PC-3 (cell line): ENCODE data around the gene ARL6IP1. TPM values are rescaled to one million over a fixed set of nuclear protein-coding genes. Genes with fewer than 3 reads are reported as not detected.

ENCODE experiments used
- ATAC-seq: fragments of 200-7000 bp; cut with Tn5 transposase; 2 replicates; pipeline ENCODE4 v1.9.1; 2020; ENCODE audit warnings: mild to moderate bottlenecking, moderate library complexity
- BruUV-seq: library from RNA; stranded (reverse); fragments of 400-500 nt; replicated peaks from 2 replicates; lab custom pipeline; 2021; lab: Mats Ljungman, UMichigan
- CTCF ChIA-PET: fragments of 300-600 bp; sonication (Branson Sonifier 250); formaldehyde crosslinking; loops from one replicate; lab custom pipeline; 2022; ENCODE audit warnings: antibody characterized with exemption; lab: Charles Lee
- POLR2A ChIA-PET: fragments of 300-600 bp; sonication (Branson Sonifier 250); formaldehyde crosslinking; loops from one replicate; lab custom pipeline; 2022; ENCODE audit warnings: antibody characterized with exemption; ENCODE audit not compliant: unreplicated experiment; lab: Charles Lee
- DNase-seq: peaks from one replicate; pipeline ENCODE4 v3.0.0-alpha.2; 2015
- H2AFZ ChIP-seq: fragments of 300-600 bp; sonication (generic); 2 replicates; pipeline ENCODE4 v1.6.0; 2016; ENCODE audit warnings: antibody characterized with exemption, low read length
- H3F3A ChIP-seq: fragments of 300-600 bp; sonication (generic); one replicate; pipeline ENCODE4 v1.6.0; 2017; ENCODE audit warnings: antibody characterized with exemption, low read length, control low read depth, mild to moderate bottlenecking; ENCODE audit not compliant: unreplicated experiment
- H3K27ac ChIP-seq: fragments of 300-600 bp; sonication (generic); 2 replicates; pipeline ENCODE4 v1.5.1; 2016; ENCODE audit warnings: mild to moderate bottlenecking, low read length
- H3K27me3 ChIP-seq: fragments of 300-600 bp; sonication (generic); 2 replicates; pipeline ENCODE4 v1.6.1; 2016; ENCODE audit warnings: low read length, mixed read lengths
- H3K36me3 ChIP-seq: fragments of 300-600 bp; sonication (generic); 2 replicates; pipeline ENCODE4 v1.6.1; 2016; ENCODE audit warnings: low read depth, mixed run types, low read length, mixed read lengths
- H3K4me1 ChIP-seq: fragments of 300-600 bp; sonication (generic); 2 replicates; pipeline ENCODE4 v1.5.1; 2016; ENCODE audit warnings: low read length; ENCODE audit not compliant: insufficient read depth
- H3K4me2 ChIP-seq: fragments of 300-600 bp; sonication (generic); 2 replicates; pipeline ENCODE4 v1.6.0; 2016; ENCODE audit warnings: low read length
- H3K4me3 ChIP-seq: fragments of 300-600 bp; sonication (generic); 2 replicates; pipeline ENCODE4 v1.5.1; 2016; ENCODE audit warnings: mild to moderate bottlenecking, low read length, mixed read lengths
- H3K79me2 ChIP-seq: fragments of 300-600 bp; sonication (generic); 2 replicates; pipeline ENCODE4 v1.6.1; 2017; ENCODE audit warnings: low read length, mixed read lengths
- H3K9ac ChIP-seq: fragments of 300-600 bp; sonication (generic); 2 replicates; pipeline ENCODE4 v1.6.0; 2016; ENCODE audit warnings: mild to moderate bottlenecking, low read length
- H3K9me2 ChIP-seq: fragments of 300-600 bp; sonication (generic); replicated peaks from 2 replicates; pipeline ENCODE4 v1.6.1; 2016; ENCODE audit warnings: mixed run types, low read length, mixed read lengths
- H3K9me3 ChIP-seq: fragments of 300-600 bp; sonication (generic); 2 replicates; pipeline ENCODE4 v1.6.1; 2016; ENCODE audit warnings: low read length, mixed read lengths
- H4K20me1 ChIP-seq: fragments of 300-600 bp; sonication (generic); 2 replicates; pipeline ENCODE4 v1.6.1; 2016; ENCODE audit warnings: low read length, mixed read lengths
- EZH2 ChIP-seq: fragments of 300-600 bp; sonication (generic); IDR thresholded peaks from one replicate; pipeline ENCODE4 v1.6.1; 2017; ENCODE audit warnings: antibody characterized with exemption, mild to moderate bottlenecking, low read length; ENCODE audit not compliant: unreplicated experiment
- EZH2phosphoT487 ChIP-seq: fragments of 300-600 bp; sonication (generic); IDR thresholded peaks from 2 replicates; pipeline ENCODE4 v1.6.1; 2018; ENCODE audit warnings: mild to moderate bottlenecking, antibody characterized with exemption, low read length, borderline replicate concordance
- intact Hi-C: fragments of 100-400 bp; cut with micrococcal nuclease; formaldehyde crosslinking; loops from 2 replicates; pipeline ENCODE4 v1.9.0; 2023
- total RNA-seq: library from RNA; depleted of rRNA; stranded (reverse); fragments of >200 nt; gene quantifications from 2 replicates; pipeline ENCODE4 v1.2.3, GENCODE V29; 2014
- TF ChIP-seq, protein P1 (sequence below): fragments of 300-600 bp; sonication (generic); conservative IDR thresholded peaks from 2 replicates; pipeline ENCODE4 v1.5.1; 2017; ENCODE audit warnings: antibody characterized with exemption, low read depth, mild to moderate bottlenecking, low read length

The ARL6IP1 gene
- total RNA-seq, 1 experiment from 2014 or later = 150 TPM

DNA sequence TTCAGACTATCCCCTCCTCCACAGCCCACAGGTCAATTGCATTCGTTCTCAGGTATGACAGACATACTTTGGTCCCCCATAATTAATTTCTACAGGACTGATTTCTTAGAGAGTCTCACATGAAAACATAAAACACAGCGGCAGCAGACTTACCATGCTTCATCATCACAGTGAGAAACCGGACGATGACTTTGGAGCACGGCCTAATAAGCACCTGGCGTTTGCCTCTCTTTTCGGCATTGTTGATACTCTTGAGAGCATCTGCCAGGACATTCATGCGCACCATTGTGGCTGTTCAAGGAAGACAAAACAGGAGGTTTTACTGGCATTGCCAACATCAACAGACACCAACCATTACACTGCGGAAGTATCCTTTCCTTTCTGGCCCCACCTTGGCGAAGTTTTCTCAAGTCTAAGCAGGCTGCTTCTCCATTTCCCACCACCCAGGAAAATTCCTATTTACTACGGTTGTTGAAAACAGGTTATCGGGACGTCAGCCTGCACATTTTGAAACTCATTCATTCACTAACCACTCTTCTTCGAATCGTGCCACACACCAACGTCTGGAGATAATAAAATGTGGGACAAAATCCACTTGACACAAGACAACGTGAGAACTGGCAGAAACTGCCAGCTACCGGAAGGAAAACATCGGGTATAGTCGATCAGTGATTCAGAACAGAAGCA lies 12.4 kb downstream of the ARL6IP1 start:
- H3K4me2 ChIP-seq = peak overlapping the region; percentile 93
- H3K4me1 ChIP-seq = peaks cover 15% of the 10 kb centered on the region
- peak overlapping the region; percentile 99 for H3K4me3 ChIP-seq
- ChIA-PET POLR2A (interaction anchor here (1.5 kb wide), 1 partner anchor 12 kb away, joined by 11 read pairs; the partner anchor contains the start of gene ARL6IP1), CTCF (interaction anchor here (1.2 kb wide), 1 partner anchor 13 kb away, joined by 5 read pairs; the partner anchor contains the start of gene ARL6IP1)
- peaks cover 71% of the 10 kb centered on the region for H3K36me3 ChIP-seq
- H3K27ac ChIP-seq = no peak overlapping the region
- H2AFZ ChIP-seq = no peak overlapping the region
- no peaks in the 10 kb centered on the region for H3K27me3 ChIP-seq
- ATAC-seq (no peak), DNase-seq (no peak)
- peaks cover 58% of the 10 kb centered on the region for H4K20me1 ChIP-seq
- H3K79me2 ChIP-seq = peaks cover 63% of the 10 kb centered on the region
- intact Hi-C loops = loop anchor here (10.0 kb wide), 1 partner anchor 56 kb away; no protein-coding TSS in a partner anchor
- BruUV-seq = no TSS peak
- peaks cover 8% of the 10 kb centered on the region for H3F3A ChIP-seq
- TF ChIP-seq, protein P1, sequence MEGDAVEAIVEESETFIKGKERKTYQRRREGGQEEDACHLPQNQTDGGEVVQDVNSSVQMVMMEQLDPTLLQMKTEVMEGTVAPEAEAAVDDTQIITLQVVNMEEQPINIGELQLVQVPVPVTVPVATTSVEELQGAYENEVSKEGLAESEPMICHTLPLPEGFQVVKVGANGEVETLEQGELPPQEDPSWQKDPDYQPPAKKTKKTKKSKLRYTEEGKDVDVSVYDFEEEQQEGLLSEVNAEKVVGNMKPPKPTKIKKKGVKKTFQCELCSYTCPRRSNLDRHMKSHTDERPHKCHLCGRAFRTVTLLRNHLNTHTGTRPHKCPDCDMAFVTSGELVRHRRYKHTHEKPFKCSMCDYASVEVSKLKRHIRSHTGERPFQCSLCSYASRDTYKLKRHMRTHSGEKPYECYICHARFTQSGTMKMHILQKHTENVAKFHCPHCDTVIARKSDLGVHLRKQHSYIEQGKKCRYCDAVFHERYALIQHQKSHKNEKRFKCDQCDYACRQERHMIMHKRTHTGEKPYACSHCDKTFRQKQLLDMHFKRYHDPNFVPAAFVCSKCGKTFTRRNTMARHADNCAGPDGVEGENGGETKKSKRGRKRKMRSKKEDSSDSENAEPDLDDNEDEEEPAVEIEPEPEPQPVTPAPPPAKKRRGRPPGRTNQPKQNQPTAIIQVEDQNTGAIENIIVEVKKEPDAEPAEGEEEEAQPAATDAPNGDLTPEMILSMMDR = no peak
- TF ChIP-seq EZH2 = no peak
- no peak for TF ChIP-seq EZH2phosphoT487
- H3K9me2 ChIP-seq = no peaks in the 10 kb centered on the region
- H3K9ac ChIP-seq = peak overlapping the region; percentile 100
- no peaks in the 10 kb centered on the region for H3K9me3 ChIP-seq

DNA sequence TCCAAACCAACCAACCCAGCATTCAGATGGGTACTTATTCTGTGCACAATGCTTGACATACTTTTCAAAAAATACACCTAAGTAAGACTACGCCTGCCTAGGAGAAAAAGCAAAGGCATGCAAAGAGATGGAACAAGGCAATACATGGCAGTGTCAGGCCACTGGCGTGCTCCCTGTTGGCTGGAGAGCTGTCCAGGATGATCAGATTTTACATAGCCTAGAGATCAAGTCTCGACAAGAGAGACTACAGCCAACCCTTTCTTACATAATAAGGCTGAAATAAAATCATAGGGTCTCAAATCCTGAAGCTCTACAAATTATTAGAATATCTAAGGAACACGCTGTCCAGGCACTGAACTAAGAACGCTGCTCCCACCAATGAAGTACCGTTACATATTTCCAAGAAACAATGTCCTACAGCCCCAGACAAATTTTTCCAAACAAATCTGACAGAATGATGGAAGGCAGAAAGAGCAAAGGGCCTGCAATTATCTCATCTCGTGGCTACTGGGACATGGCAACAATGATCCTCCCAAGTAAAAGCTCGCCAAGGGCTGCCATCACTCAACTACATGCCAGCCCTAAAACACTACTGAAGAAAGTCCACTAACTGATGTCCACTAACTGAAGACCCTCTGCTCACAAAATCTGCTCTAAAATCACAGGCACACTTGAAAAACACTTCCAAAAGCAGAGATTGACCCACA lies 16.3 kb downstream of the ARL6IP1 start:
- POLR2A ChIA-PET = no interaction called here
- CTCF ChIA-PET = no interaction called here
- no TSS peak for BruUV-seq
- H2AFZ ChIP-seq = no peak overlapping the region
- no peaks in the 10 kb centered on the region for H3K9me3 ChIP-seq
- no peaks in the 10 kb centered on the region for H3K27me3 ChIP-seq
- H3K9me2 ChIP-seq = no peaks in the 10 kb centered on the region
- no peak for DNase-seq
- H3K9ac ChIP-seq = no peak overlapping the region
- H3K36me3 ChIP-seq = peaks cover 62% of the 10 kb centered on the region
- TF ChIP-seq, protein P1 = no peak
- TF ChIP-seq EZH2 = no peak
- TF ChIP-seq EZH2phosphoT487 = no peak
- intact Hi-C loops = loop anchor here (10.0 kb wide), 1 partner anchor 60 kb away; no protein-coding TSS in a partner anchor
- H3K27ac ChIP-seq = no peak overlapping the region
- peaks cover 70% of the 10 kb centered on the region for H3K79me2 ChIP-seq
- no peak for ATAC-seq
- H3K4me3 ChIP-seq = no peak overlapping the region
- H4K20me1 ChIP-seq = peaks cover 71% of the 10 kb centered on the region
- peaks cover 12% of the 10 kb centered on the region for H3K4me1 ChIP-seq
- 0 out of 2 replicates have a peak overlapping the region, but pooled peaks have one; percentile 5 for H3K4me2 ChIP-seq
- no peaks in the 10 kb centered on the region for H3F3A ChIP-seq
